ENCODE measurements around the gene KLHDC4. TPM values are rescaled to one million over a fixed set of nuclear protein-coding genes. Genes with fewer than 3 reads are reported as not detected.

Gene KLHDC4
- total RNA-seq, 1 donor from 2014 or later = 11.7 TPM

GRCh38 chr16:87709677-87710076 is 56.1 kb downstream of the KLHDC4 start:
- H3K36me3 ChIP-seq = peaks cover 67% of the 10 kb centered on the region
- intact Hi-C loops (cut with micrococcal nuclease) = no loop called here

DNA sequence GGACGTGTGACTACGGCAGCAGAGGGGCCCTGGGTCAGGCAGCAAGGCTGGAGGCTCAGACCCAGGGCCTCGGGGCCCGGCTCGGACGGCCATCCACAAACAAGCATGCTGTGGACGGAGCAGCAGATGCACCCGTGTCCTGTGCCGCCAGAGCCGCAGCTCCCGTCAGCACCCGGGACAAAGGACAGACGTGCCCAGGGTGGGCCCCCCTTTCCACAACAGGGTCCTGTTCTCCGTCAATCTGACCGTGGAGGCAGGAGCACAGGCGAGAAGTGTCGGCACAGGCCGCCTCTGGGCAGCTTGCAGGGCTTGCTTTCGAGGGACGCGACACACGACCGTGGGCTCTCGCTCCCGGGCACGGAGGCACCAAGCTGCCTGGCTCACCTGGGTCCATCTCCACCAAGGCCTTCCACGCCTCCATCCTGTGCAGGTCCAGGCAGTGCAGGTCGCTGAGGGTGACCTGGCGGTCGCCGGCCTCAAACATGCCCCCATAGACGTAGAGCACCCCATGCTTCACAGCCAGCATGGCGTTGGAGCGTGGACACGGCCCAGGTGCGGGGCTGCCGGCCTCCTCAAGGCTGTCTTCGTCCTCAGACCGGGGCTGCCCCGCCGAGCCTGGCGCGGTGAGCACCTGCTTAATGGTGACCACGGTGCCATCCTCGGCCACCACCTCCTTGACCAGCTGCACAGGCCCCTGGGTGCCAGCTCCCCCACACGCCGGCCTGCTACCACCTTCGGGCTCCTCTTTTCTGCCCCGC is 56.7 kb downstream of the KLHDC4 start:
- Histone ChIP-seq H3K9me3 (replicated peaks) (no peaks in the 10 kb centered on the region), H3K4me3 (no peak overlapping the region), H3K27ac (replicated peaks) (no peak overlapping the region), H3K36me3 (peaks cover 66% of the 10 kb centered on the region), H3K4me1 (no peaks in the 10 kb centered on the region), H3K27me3 (ENCODE audit: low read depth) (no peaks in the 10 kb centered on the region)
- TF ChIP-seq CTCF (IDR thresholded peaks at IDR 0.05; ENCODE audit: borderline replicate concordance) = no peak
- no peak for DNase-seq
- intact Hi-C loops (cut with micrococcal nuclease) = no loop called here

More at GRCh38 chr16:87709677-87710076, 56.1 kb downstream of the KLHDC4 start:
- Histone ChIP-seq H3K4me3 (no peak overlapping the region), H3K27ac (replicated peaks) (no peak overlapping the region), H3K27me3 (ENCODE audit: low read depth) (no peaks in the 10 kb centered on the region), H3K9me3 (replicated peaks) (no peaks in the 10 kb centered on the region), H3K4me1 (no peaks in the 10 kb centered on the region)
- no peak for DNase-seq
- no peak for TF ChIP-seq CTCF (IDR thresholded peaks at IDR 0.05; ENCODE audit: borderline replicate concordance)

DNA sequence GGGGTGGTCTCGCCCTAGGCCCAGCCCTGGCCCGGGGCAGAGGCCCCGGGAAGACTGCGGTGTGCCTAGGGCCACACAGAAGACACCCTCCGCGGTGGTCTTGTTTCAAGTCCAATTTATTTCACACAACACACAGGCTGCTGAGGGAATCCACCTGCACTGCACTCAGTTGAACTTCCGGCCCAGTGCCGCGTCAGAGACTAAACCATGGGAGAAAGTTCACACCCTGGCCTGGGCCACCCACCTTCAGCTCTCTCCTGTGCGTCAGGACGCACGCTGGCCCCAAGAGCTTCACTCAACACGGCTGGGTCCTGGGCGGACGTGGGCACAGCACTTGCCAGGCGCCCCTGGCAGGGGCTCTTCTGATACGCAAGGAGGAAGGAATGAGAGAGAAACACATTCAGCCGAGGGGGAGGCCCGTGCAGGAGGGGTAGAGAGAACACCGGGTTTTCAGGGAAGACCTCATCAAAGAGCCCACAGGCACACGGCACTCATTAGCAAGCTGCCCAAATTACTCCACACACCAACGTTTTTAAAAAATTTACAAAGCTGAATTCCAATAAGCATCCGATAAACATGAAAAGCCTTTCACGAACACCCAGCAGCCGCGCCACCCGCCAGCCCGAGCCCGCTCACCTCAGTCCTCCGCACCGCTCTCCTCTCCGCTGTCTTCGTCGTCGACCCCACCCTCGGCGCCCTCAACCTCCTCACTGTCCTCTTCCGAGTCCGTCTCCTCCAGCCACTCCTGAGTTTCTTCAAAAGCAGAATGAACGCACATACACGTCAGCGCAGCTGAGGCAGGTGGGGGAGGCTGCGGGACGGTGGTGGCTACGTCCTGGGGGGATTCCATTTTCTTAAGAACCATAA is 57.8 kb downstream of the KLHDC4 start:
- no peaks in the 10 kb centered on the region for H3K9me3 ChIP-seq (replicated peaks)
- H3K27ac ChIP-seq (replicated peaks) = no peak overlapping the region
- intact Hi-C loops (cut with micrococcal nuclease) = no loop called here
- DNase-seq = no peak
- TF ChIP-seq CTCF (IDR thresholded peaks at IDR 0.05; ENCODE audit: borderline replicate concordance) = no peak
- H3K4me1 ChIP-seq = no peaks in the 10 kb centered on the region
- H3K4me3 ChIP-seq = no peak overlapping the region
- peaks cover 66% of the 10 kb centered on the region for H3K36me3 ChIP-seq
- no peaks in the 10 kb centered on the region for H3K27me3 ChIP-seq (ENCODE audit: low read depth)

DNA sequence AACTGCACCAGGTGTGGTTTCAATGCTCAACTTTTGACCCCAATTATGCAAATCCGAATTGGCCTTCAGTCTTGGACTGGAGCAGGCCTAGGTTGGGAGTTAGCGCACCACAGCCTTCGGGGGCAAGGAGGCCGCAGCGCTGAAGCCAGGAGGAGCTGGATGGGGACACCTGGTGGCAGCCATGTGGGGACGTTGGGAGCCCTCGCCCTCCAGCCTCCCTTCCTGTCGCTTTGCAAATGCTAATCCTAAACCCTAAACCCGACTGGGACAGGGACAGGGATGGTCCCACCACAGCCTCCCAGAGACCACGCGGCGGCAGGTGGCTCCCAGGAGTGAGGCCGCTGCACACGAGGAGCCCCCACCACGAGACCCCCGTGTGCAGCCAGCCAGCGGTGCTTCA is 58.7 kb downstream of the KLHDC4 start:
- no peak for DNase-seq
- no peaks in the 10 kb centered on the region for H3K9me3 ChIP-seq (replicated peaks)
- peaks cover 5% of the 10 kb centered on the region for H3K4me1 ChIP-seq
- no peak for TF ChIP-seq CTCF (IDR thresholded peaks at IDR 0.05; ENCODE audit: borderline replicate concordance)
- no peak overlapping the region for H3K4me3 ChIP-seq
- peaks cover 59% of the 10 kb centered on the region for H3K36me3 ChIP-seq
- no peak overlapping the region for H3K27ac ChIP-seq (replicated peaks)
- H3K27me3 ChIP-seq (ENCODE audit: low read depth) = no peaks in the 10 kb centered on the region
- intact Hi-C loops (cut with micrococcal nuclease) = no loop called here

DNA sequence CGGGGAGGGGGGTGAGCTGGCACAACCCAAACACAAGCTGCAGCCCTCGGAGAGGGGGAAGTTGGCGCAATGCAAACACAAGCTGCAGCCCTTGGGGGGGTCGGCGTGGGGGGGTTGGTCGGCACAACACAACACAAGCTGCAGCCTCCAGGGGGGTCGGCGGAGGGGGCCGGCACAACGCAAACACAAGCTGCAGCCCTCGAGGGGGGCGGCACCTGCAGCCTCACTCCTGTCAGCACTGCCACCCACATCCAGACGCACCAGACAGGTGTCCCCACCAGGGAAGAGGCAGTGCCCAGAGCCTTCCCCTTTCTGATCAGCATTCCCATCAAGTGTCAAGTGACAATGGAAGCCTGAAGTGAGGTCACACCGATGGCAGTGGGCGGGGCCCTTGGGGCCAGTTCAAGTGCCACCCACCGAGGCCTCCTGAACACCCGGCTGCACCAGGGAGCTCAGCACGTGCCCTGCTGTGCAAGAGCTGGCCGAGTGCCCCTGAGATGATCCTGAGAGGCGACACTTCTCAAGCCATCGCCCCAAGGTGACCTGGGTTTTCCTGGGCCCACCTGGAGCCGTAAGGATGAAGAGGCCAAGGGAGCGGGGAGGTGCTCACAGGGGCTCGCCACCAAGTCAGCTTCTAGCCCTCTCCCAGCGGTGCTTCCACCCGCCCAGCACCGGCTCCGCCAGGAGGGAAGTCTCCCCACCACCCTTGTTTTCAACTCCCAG is 59.3 kb downstream of the KLHDC4 start:
- peaks cover 6% of the 10 kb centered on the region for H3K4me1 ChIP-seq
- no peak for DNase-seq
- no peak overlapping the region for H3K27ac ChIP-seq (replicated peaks)
- H3K27me3 ChIP-seq (ENCODE audit: low read depth) = no peaks in the 10 kb centered on the region
- no peak for TF ChIP-seq CTCF (IDR thresholded peaks at IDR 0.05; ENCODE audit: borderline replicate concordance)
- H3K9me3 ChIP-seq (replicated peaks) = no peaks in the 10 kb centered on the region
- H3K4me3 ChIP-seq = no peak overlapping the region
- intact Hi-C loops (cut with micrococcal nuclease) = no loop called here
- peaks cover 58% of the 10 kb centered on the region for H3K36me3 ChIP-seq

All from left ventricle myocardium inferior (tissue), 1 donor.